Fibroblast of peridontal ligament (primary cell): Measurements from ENCODE around the gene SLC11A1.

Experiments used
- DNase-seq: peaks from one replicate; pipeline ENCODE4 v3.0.0-alpha.2; 2010; ENCODE audit errors: extremely low read depth

SLC11A1 gene

DNA sequence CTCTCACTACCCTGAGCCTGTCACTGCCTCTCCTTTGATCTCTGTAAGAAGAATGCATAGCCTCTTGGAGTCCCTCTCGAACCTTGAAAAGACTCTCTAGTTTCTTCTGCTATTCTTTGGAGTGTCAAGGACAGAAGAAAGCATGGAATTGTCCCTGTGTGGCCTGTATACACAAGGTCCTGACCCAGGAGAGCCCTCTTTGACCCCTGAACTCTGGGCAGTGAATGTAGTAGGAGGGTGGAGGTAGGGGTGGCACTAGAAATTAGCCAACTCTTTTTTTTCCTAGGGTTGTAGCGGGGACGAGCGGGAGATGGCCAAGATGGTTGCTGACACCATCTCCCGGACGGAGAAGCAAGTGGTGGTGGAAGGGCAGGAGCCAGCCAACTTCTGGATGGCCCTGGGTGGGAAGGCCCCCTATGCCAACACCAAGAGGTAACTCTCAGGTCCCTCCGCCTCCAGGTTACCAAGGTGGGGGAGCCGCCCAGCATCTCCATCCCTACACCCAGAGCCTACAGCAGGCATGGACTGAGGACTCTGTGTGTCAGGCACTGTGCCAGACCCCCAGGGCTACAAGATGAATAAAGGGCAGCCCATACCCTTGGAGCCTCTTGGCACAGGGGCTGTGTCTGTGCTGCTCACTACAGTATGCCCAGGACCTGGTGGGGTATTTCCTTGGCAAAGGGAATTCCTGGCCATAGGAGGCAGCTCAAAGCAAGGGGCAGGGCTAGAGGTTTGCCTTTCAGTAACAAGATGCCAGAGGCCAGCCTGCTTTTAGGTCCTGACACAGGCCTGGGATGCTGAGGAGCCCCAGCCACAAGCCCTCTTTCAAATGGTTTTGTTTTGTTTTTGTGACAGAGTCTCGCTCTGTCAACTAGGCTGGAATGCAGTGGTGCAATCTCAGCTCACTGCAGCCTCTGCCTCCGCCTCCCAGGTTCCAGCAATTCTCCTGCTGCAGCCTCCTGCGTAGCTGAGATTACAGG, 53.2 kb downstream of the SLC11A1 start:
- DNase-seq = no peak

- DNase-seq = no peak
These were observed 54.9 kb downstream of the SLC11A1 start for GRCh38 chr2:218436992-218437391.

GRCh38 chr2:218437969-218438368, 55.9 kb downstream of the SLC11A1 start:
- no peak for DNase-seq

DNA sequence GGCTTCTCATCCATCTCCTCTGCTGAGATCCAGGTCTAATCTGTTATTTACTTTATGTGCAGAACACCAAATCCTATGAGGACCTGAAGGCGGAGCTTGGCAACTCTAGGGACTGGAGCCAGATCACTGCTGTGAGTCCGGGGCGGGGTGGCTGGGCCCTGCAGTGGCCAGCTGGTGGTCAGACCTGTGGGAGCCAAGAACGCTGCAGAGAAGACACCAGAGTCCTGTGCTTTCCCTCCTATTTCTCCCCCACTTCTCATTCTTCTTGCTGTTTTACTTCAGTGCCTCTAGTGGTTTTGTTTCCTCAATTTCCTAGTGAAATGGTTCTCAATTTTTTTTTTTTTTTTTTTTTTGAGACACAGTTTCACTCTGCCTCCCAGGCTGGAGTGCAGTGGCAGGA, 56.5 kb downstream of the SLC11A1 start:
- peak; percentile 4 for DNase-seq

- no peak for DNase-seq
These were observed 62.8 kb downstream of the SLC11A1 start for GRCh38 chr2:218444692-218445357.

DNA sequence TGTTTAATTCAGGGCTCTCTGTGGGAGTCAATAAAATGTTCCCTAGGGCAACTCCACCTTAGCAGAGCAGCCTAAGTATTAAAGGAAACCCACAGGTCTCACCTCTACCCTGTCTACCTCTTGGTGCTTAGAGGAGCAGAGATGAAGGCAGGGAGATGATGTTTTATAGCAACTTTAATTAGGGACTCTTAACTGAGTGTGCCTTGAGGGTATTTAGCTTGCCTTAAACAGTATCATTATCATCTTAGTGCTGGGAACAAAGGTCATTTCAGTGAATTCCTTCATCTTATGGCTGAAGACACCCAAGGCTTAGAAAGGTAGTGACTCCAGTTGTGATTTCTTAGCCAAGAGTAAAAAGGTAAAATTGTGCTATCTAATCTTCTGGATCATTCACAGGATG, 63.5 kb downstream of the SLC11A1 start:
- DNase-seq = no peak
